Neuronal stem cell (in vitro differentiated cells): ENCODE data around the gene PPL.
A peak's percentile ranks its signal among the peaks of the same experiment; 100 is the strongest.

Experiments used
- DNase-seq: peaks from one replicate; pipeline ENCODE4 v3.0.0-alpha.2; 2013; ENCODE audit warnings: low spot score
- H2AFZ ChIP-seq: one replicate; pipeline ENCODE4 v1.6.1; 2013; ENCODE audit warnings: mild to moderate bottlenecking, low read length, inconsistent platforms
- H2AK5ac ChIP-seq: 2 replicates; pipeline ENCODE4 v1.6.1; 2013; ENCODE audit warnings: low read depth, mild to moderate bottlenecking, inconsistent platforms, low read length, moderate library complexity, mixed read lengths
- H2BK120ac ChIP-seq: 2 replicates; pipeline ENCODE4 v1.6.1; 2013; ENCODE audit warnings: low read depth, mild to moderate bottlenecking, inconsistent platforms, low read length, moderate library complexity, mixed read lengths
- H2BK12ac ChIP-seq: one replicate; pipeline ENCODE4 v1.6.1; 2013; ENCODE audit warnings: low read length, inconsistent platforms
- H2BK15ac ChIP-seq: 2 replicates; pipeline ENCODE4 v1.6.1; 2013; ENCODE audit warnings: mild to moderate bottlenecking, low read length, inconsistent platforms, mixed read lengths
- H2BK5ac ChIP-seq: one replicate; pipeline ENCODE4 v1.6.1; 2013; ENCODE audit warnings: inconsistent platforms, mild to moderate bottlenecking, low read length, moderate library complexity
- H3K14ac ChIP-seq: one replicate; pipeline ENCODE4 v1.6.1; 2013; ENCODE audit warnings: low read length, inconsistent platforms
- H3K18ac ChIP-seq: 2 replicates; pipeline ENCODE4 v1.6.1; 2013; ENCODE audit warnings: low read length, inconsistent platforms
- H3K23ac ChIP-seq: 2 replicates; pipeline ENCODE4 v1.6.1; 2013; ENCODE audit warnings: low read depth, mild to moderate bottlenecking, mixed read lengths, low read length, inconsistent platforms; ENCODE audit not compliant: poor library complexity
- H3K27ac ChIP-seq: replicated peaks from 3 replicates; pipeline ENCODE4 v1.5.1; 2013; ENCODE audit warnings: low read length, inconsistent platforms
- H3K27me3 ChIP-seq, 3 experiments: 2 replicates each; pipeline ENCODE4 v1.6.1; 2013; ENCODE audit warnings: low read length in 3 of 3, mild to moderate bottlenecking in 2 of 3, inconsistent platforms in 1 of 3, low read depth in 1 of 3, mixed read lengths in 1 of 3, moderate library complexity in 1 of 3; ENCODE audit not compliant: control insufficient read depth in 3 of 3, insufficient read depth in 3 of 3
- H3K36me3 ChIP-seq, 2 donors: replicated peaks in 1 of 2; 2 replicates each; pipeline ENCODE4 v1.6.1; 2013; ENCODE audit warnings: low read length in 2 of 2; ENCODE audit not compliant: control insufficient read depth in 2 of 2, insufficient read depth in 2 of 2
- H3K4ac ChIP-seq: 2 replicates; pipeline ENCODE4 v1.6.1; 2013; ENCODE audit warnings: inconsistent platforms, mild to moderate bottlenecking, low read length, moderate library complexity
- H3K4me1 ChIP-seq, 2 donors: 1 replicate in 1 of 2; 2 replicates in 1 of 2; pipeline ENCODE4 v1.6.1; 2013; ENCODE audit warnings: low read length in 2 of 2, low read depth in 1 of 2; ENCODE audit not compliant: control insufficient read depth in 2 of 2, insufficient read depth in 1 of 2
- H3K4me2 ChIP-seq: one replicate; pipeline ENCODE4 v1.6.1; 2013; ENCODE audit warnings: mild to moderate bottlenecking, low read length, inconsistent platforms; ENCODE audit not compliant: insufficient read depth, poor library complexity, severe bottlenecking
- H3K4me3 ChIP-seq, 2 donors: 2 replicates each; pipeline ENCODE4 v1.5.1; 2013; ENCODE audit warnings: low read length in 2 of 2, mild to moderate bottlenecking in 2 of 2, inconsistent platforms in 1 of 2, moderate library complexity in 1 of 2
- H3K79me1 ChIP-seq: one replicate; pipeline ENCODE4 v1.6.1; 2013; ENCODE audit warnings: low read depth, mild to moderate bottlenecking, inconsistent platforms, low read length, moderate library complexity
- H3K9ac ChIP-seq: one replicate; pipeline ENCODE4 v1.6.1; 2013; ENCODE audit warnings: mild to moderate bottlenecking, low read depth, low read length, inconsistent platforms; ENCODE audit not compliant: poor library complexity
- H3K9me3 ChIP-seq, 2 donors: replicated peaks in 1 of 2; 2 replicates each; pipeline versions ENCODE3 to v1.6.1; 2013; ENCODE audit warnings: low read length in 2 of 2, mild to moderate bottlenecking in 2 of 2, inconsistent platforms in 1 of 2, low read depth in 1 of 2, mixed read lengths in 1 of 2, moderate library complexity in 1 of 2; ENCODE audit not compliant: control insufficient read depth in 2 of 2, insufficient read depth in 1 of 2
- H4K8ac ChIP-seq: one replicate; pipeline ENCODE4 v1.6.1; 2013; ENCODE audit warnings: low read depth, mild to moderate bottlenecking, inconsistent platforms, low read length, moderate library complexity
- H4K91ac ChIP-seq: one replicate; pipeline ENCODE4 v1.6.1; 2013; ENCODE audit warnings: low read length, low read depth, mild to moderate bottlenecking, inconsistent platforms; ENCODE audit not compliant: poor library complexity
- WGBS, 2 donors: extraction: QIAGEN DNeasy Blood & Tissue Kit; methylation state at CpG; one replicate each; pipeline ENCODE4 v1.1.7; 2013; ENCODE audit warnings: missing lambda C conversion rate in 2 of 2, mixed read lengths in 1 of 2; ENCODE audit not compliant: insufficient read length in 2 of 2, insufficient replicate concordance in 1 of 2; ENCODE audit errors: extremely low coverage in 2 of 2; 5-methylcytosine and 5-hydroxymethylcytosine counted together

Gene PPL

DNA sequence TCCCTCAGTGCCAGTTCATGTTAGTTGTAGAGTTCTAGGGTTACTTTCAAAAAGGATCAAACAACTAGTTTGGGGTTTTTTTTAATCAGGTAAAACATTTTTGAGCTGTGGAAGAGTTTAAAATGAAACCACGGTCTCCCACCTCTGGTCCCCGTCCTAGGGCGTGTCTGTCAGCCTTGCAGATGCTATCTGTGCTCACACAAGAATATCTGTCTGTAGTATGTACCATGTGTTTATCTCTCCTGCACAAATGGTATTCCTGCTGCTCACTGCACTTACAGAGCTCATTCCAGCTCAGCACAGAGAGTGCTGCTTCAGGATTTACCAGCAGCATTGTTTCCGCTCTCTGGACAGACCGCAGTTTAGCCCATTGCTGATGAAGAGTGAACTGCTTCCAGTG lies 50.8 kb downstream of the PPL start:
- Histone ChIP-seq H3K4me1 (no peaks in the 10 kb centered on the region), H3K27ac (no peak overlapping the region), H4K91ac (no peak overlapping the region), H2AFZ (no peak overlapping the region), H3K18ac (no peak overlapping the region), H2BK12ac (no peak overlapping the region), H3K4me3 (no peak overlapping the region), H3K4me2 (no peak overlapping the region), H3K79me1 (peaks cover 3% of the 10 kb centered on the region), H2BK120ac (no peak overlapping the region), H3K9me3 (no peaks in the 10 kb centered on the region), H3K4ac (no peak overlapping the region), H3K9ac (no peak overlapping the region), H4K8ac (no peak overlapping the region), H3K14ac (no peak overlapping the region), H3K27me3 (no peaks in the 10 kb centered on the region), H2BK15ac (no peak overlapping the region), H3K23ac (no peak overlapping the region), H2AK5ac (no peak overlapping the region), H3K36me3 (peaks cover 52 to 63% of the 10 kb centered on the region in 2 donors), H2BK5ac (no peak overlapping the region)
- no CpG with 5 or more reads among the region's 5 CpGs for WGBS, 2 donors
- DNase-seq: no peak

DNA sequence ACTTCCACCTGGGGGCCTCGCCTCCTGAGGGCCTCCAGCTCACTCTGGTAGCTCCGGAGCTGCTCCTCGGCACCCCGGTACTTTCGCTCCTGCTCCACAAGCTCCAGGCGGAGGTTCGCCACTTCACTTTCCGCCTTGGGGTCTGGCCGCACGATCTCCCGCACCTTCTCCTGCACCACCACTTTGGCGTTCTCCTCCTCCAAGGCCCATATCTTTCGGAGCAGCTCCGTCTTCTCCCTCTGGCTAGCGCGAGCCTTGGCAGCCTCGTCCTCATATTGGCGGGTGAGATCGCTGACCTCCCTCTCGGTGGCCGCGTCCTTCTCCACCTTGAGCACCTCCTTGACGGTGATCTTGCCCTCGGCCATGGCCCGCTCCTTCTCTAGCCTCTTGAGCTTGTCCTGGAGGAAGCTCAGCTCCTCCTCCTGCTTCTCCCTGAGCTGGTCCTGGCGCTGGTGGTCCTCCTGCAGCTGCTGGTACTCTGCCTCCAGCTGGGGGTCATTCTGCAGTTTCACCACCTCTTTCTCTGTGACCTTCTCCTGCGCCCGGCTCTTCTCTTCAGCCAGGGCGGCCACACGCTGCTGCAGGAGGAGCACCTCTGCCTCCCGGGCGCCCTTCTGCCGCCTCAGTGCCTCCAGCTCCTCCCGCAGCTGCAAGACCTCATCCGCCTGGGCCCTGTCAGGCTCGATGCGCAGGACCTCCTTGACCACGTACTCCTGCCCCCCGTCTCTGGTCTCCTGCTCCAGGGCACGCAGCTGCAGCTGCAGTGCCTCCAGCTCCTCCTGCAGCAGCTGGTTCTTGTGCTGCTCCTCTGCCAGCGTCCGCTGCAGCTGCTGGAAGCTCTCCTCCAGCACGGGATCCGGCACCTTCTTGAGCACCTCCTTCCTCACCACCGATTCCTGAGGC lies 51.7 kb downstream of the PPL start:
- Histone ChIP-seq H3K27ac (no peak overlapping the region), H2BK15ac (no peak overlapping the region), H3K23ac (peak overlapping the region; percentile 73), H3K14ac (peak overlapping the region; percentile 89), H3K79me1 (peaks cover 3% of the 10 kb centered on the region), H4K91ac (no peak overlapping the region), H3K4me3 (no peak overlapping the region), H3K4ac (no peak overlapping the region), H2BK12ac (no peak overlapping the region), H3K36me3 (peaks cover 57 to 72% of the 10 kb centered on the region in 2 donors), H2BK120ac (no peak overlapping the region), H3K27me3 (no peaks in the 10 kb centered on the region), H4K8ac (no peak overlapping the region), H3K4me2 (no peak overlapping the region), H2AK5ac (peak overlapping the region; percentile 35), H2BK5ac (no peak overlapping the region), H3K9me3 (no peaks in the 10 kb centered on the region), H3K18ac (no peak overlapping the region), H3K9ac (peak overlapping the region; percentile 50), H2AFZ (no peak overlapping the region), H3K4me1 (no peaks in the 10 kb centered on the region)
- no CpG with 5 or more reads among the region's 45 CpGs for WGBS, 2 donors
- DNase-seq: no peak

GRCh38 chr16:4884209-4884608 lies 52.7 kb downstream of the PPL start:
- peaks cover 64 to 82% of the 10 kb centered on the region in 2 donors for H3K36me3 ChIP-seq
- H2BK15ac ChIP-seq: no peak overlapping the region
- H2AFZ ChIP-seq: no peak overlapping the region
- H3K18ac ChIP-seq: no peak overlapping the region
- H2BK5ac ChIP-seq: no peak overlapping the region
- H3K27me3 ChIP-seq: no peaks in the 10 kb centered on the region
- no peak overlapping the region for H3K27ac ChIP-seq
- H3K4me1 ChIP-seq: no peaks in the 10 kb centered on the region
- H3K14ac ChIP-seq: no peak overlapping the region
- DNase-seq: no peak
- WGBS, 2 donors: no CpG with 5 or more reads among the region's 34 CpGs
- peaks cover 3% of the 10 kb centered on the region for H3K79me1 ChIP-seq
- H3K4me2 ChIP-seq: no peak overlapping the region
- no peak overlapping the region for H2BK12ac ChIP-seq
- H4K91ac ChIP-seq: no peak overlapping the region
- no peak overlapping the region for H3K4ac ChIP-seq
- H4K8ac ChIP-seq: no peak overlapping the region
- H3K9ac ChIP-seq: no peak overlapping the region
- no peak overlapping the region for H2AK5ac ChIP-seq
- no peak overlapping the region for H3K4me3 ChIP-seq
- H3K9me3 ChIP-seq: no peaks in the 10 kb centered on the region
- no peak overlapping the region for H2BK120ac ChIP-seq
- no peak overlapping the region for H3K23ac ChIP-seq

DNA sequence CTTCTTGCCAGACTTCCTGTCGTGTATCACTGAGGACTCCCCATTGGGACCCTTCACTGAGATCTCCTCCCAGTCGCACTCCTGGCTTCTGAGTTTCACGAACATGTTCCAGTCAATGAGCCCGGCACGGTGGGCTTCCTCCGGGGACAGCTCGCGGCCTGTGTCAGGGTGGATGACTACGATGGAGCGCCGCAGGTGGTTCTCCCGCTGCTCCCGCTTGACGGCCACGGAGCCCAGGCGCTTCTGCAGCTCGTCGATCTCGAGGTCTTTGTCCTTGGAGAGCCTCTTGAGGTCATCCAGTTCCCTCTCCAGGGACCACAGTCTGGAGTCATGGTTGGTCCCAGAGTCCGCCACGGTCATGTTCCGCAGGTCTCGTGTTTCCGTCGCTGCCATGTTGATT lies 53.4 kb downstream of the PPL start:
- Histone ChIP-seq H3K14ac (no peak overlapping the region), H3K9ac (no peak overlapping the region), H4K8ac (no peak overlapping the region), H4K91ac (no peak overlapping the region), H2BK120ac (no peak overlapping the region), H3K79me1 (peaks cover 2% of the 10 kb centered on the region), H3K27me3 (no peaks in the 10 kb centered on the region), H2AK5ac (no peak overlapping the region), H3K4me1 (no peaks in the 10 kb centered on the region), H3K23ac (no peak overlapping the region), H3K9me3 (no peaks in the 10 kb centered on the region), H2BK12ac (no peak overlapping the region), H2BK15ac (no peak overlapping the region), H3K4me3 (no peak overlapping the region), H3K4ac (no peak overlapping the region), H2AFZ (no peak overlapping the region), H3K27ac (no peak overlapping the region), H3K18ac (no peak overlapping the region), H3K36me3 (peaks cover 64 to 89% of the 10 kb centered on the region in 2 donors), H2BK5ac (no peak overlapping the region), H3K4me2 (no peak overlapping the region)
- no peak for DNase-seq
- WGBS, 2 donors: no CpG with 5 or more reads among the region's 25 CpGs
